Left cardiac atrium (tissue), 4 donors: Measurements from ENCODE around the gene NMNAT3. TPM values are rescaled to one million over a fixed set of nuclear protein-coding genes. Genes with fewer than 3 reads are reported as not detected.

Experiments used
- ATAC-seq, 2 donors: fragments of 200-7000 bp; cut with Tn5 transposase; one replicate each; pipeline ENCODE4 v1.9.1; 2020; ENCODE audit warnings: mild to moderate bottlenecking in 2 of 2, moderate library complexity in 2 of 2
- DNase-seq: peaks from one replicate; pipeline ENCODE4 v3.0.0-alpha.2; 2020
- intact Hi-C, 2 donors: fragments of 100-400 bp; cut with DNase I; formaldehyde crosslinking; loops; one replicate each; pipeline versions ENCODE4 v1.14.1 to v1.15.1; 2022 to 2023
- total RNA-seq, 2 donors: library from RNA; stranded (reverse); fragmentation: NEBNext Ultra II Directional; extraction: Animal tissue kit (Norgen Biotek cat#: 25700); gene quantifications; one replicate each; pipeline ENCODE4 v1.2.1, GENCODE V29; 2021
- donor health status: DM: no; HTN: yes; CAD: no.
- donor health status: DM: no; HTN: yes; CAD: no; lungs with severe emphysema.
- donor health status: DM: yes; HTN: yes; CAD: no.
- donor health status: Dilated cardiomyopathy.

The NMNAT3 gene
- total RNA-seq, 2 donors from 2014 or later, result 13.0 to 14.8 TPM

- DNase-seq, result no peak
- ATAC-seq, result no peak
- intact Hi-C loops, result no loop called here
Observed at GRCh38 chr3:139647866-139648435, 29.8 kb downstream of the NMNAT3 start.

GRCh38 chr3:139646512-139646911 lies 31.3 kb downstream of the NMNAT3 start:
- DNase-seq (no peak), ATAC-seq (no peak)
- intact Hi-C loops, result no loop called here

GRCh38 chr3:139642996-139643395 lies 34.8 kb downstream of the NMNAT3 start:
- ATAC-seq (no peak), DNase-seq (no peak)
- intact Hi-C loops, result no loop called here

GRCh38 chr3:139640456-139640855 lies 37.3 kb downstream of the NMNAT3 start:
- ATAC-seq (no peak), DNase-seq (no peak)
- intact Hi-C loops, result no loop called here

- intact Hi-C loops, result no loop called here
- DNase-seq (no peak), ATAC-seq (no peak)
Observed at GRCh38 chr3:139639662-139640061, 38.1 kb downstream of the NMNAT3 start.

- intact Hi-C loops, result no loop called here
- no peak for DNase-seq
- peak; percentile 78 to 84 for ATAC-seq
Observed at GRCh38 chr3:139638518-139638917, 39.3 kb downstream of the NMNAT3 start.

GRCh38 chr3:139636511-139636910 lies 41.3 kb downstream of the NMNAT3 start:
- intact Hi-C loops, result no loop called here
- ATAC-seq (no peak), DNase-seq (no peak)

GRCh38 chr3:139634111-139634635 lies 43.6 kb downstream of the NMNAT3 start:
- DNase-seq (no peak), ATAC-seq (no peak)
- intact Hi-C loops, result no loop called here

GRCh38 chr3:139633511-139633910 lies 44.3 kb downstream of the NMNAT3 start:
- intact Hi-C loops, result no loop called here
- ATAC-seq (no peak), DNase-seq (no peak)

GRCh38 chr3:139630542-139630941 lies 47.2 kb downstream of the NMNAT3 start:
- DNase-seq (no peak), ATAC-seq (no peak)
- intact Hi-C loops, result no loop called here

- intact Hi-C loops, result no loop called here
- ATAC-seq, result no peak
- no peak for DNase-seq
Observed at GRCh38 chr3:139629033-139629432, 48.7 kb downstream of the NMNAT3 start.

GRCh38 chr3:139627759-139628158 lies 50.0 kb downstream of the NMNAT3 start:
- no peak for DNase-seq
- no peak for ATAC-seq
- intact Hi-C loops, result no loop called here

- DNase-seq (no peak), ATAC-seq (no peak)
- intact Hi-C loops, result no loop called here
Observed at GRCh38 chr3:139620438-139620837, 57.3 kb downstream of the NMNAT3 start.

GRCh38 chr3:139619484-139619883 lies 58.3 kb downstream of the NMNAT3 start:
- ATAC-seq, result peak in 1 of 2 donors; percentile 27

GRCh38 chr3:139617672-139618268 lies 60.0 kb downstream of the NMNAT3 start:
- intact Hi-C loops, result no loop called here
- ATAC-seq (no peak), DNase-seq (no peak)

More at GRCh38 chr3:139619484-139619883, 58.3 kb downstream of the NMNAT3 start:
- intact Hi-C loops, result no loop called here
- DNase-seq, result no peak

- intact Hi-C loops, result no loop called here
- DNase-seq (no peak), ATAC-seq (no peak)
Observed at GRCh38 chr3:139611528-139611927, 66.2 kb downstream of the NMNAT3 start.

GRCh38 chr3:139610886-139611285 lies 66.9 kb downstream of the NMNAT3 start:
- no peak for DNase-seq
- no peak for ATAC-seq
- intact Hi-C loops, result no loop called here

GRCh38 chr3:139608924-139609323 lies 68.8 kb downstream of the NMNAT3 start:
- ATAC-seq, result no peak
- DNase-seq, result no peak
- intact Hi-C loops, result no loop called here

- intact Hi-C loops, result no loop called here
- ATAC-seq (no peak), DNase-seq (no peak)
Observed at GRCh38 chr3:139608108-139608380, 69.7 kb downstream of the NMNAT3 start.

- intact Hi-C loops, result no loop called here
- ATAC-seq, result no peak
Observed at GRCh38 chr3:139607257-139608107, 70.3 kb downstream of the NMNAT3 start.

GRCh38 chr3:139602003-139602402 lies 75.8 kb downstream of the NMNAT3 start:
- ATAC-seq, result no peak
- intact Hi-C loops, result no loop called here
- no peak for DNase-seq

More at GRCh38 chr3:139607257-139608107, 70.3 kb downstream of the NMNAT3 start:
- no peak for DNase-seq
